Activated T-helper 17 cell treated with anti-CD3 and anti-CD28 coated beads, Interleukin-2, amount 50 U/mL, for 72 hours (primary cell): Measurements from ENCODE around the gene NOVA1. TPM values are rescaled to one million over a fixed set of nuclear protein-coding genes. Genes with fewer than 3 reads are reported as not detected.

Source experiments
- ATAC-seq: fragments of 150-1000 bp; cut with Tn5 transposase; replicated peaks from 2 replicates; pipeline ENCODE4 v1.10.0; 2021; ENCODE audit warnings: mild to moderate bottlenecking, moderate library complexity
- H3K27ac Mint-ChIP-seq: one replicate; pipeline ENCODE4 v1.8.0; 2022; ENCODE audit warnings: mixed read lengths
- H3K27me3 Mint-ChIP-seq: one replicate; pipeline ENCODE4 v1.8.0; 2022; ENCODE audit warnings: mixed read lengths
- H3K36me3 Mint-ChIP-seq: one replicate; pipeline ENCODE4 v1.8.0; 2022; ENCODE audit warnings: low read depth, mild to moderate bottlenecking, mixed read lengths
- H3K4me1 Mint-ChIP-seq: one replicate; pipeline ENCODE4 v1.8.0; 2022; ENCODE audit warnings: mixed read lengths
- H3K4me3 Mint-ChIP-seq: one replicate; pipeline ENCODE4 v1.8.0; 2022; ENCODE audit warnings: mild to moderate bottlenecking, mixed read lengths
- H3K9me3 Mint-ChIP-seq: one replicate; pipeline ENCODE4 v1.8.0; 2022; ENCODE audit warnings: mixed read lengths
- total RNA-seq, 2 donors: library from RNA; stranded (reverse); gene quantifications; one replicate each; pipeline ENCODE4 v1.2.3, GENCODE V29; 2022

NOVA1 gene
- total RNA-seq, 2 donors from 2014 or later: 0.19 TPM; not detected in 1

- ATAC-seq: no peak
- Mint-ChIP-seq H3K27me3 (no peaks in the 10 kb centered on the region), H3K27ac (no peak overlapping the region), H3K4me1 (no peaks in the 10 kb centered on the region), H3K36me3 (no peaks in the 10 kb centered on the region), H3K4me3 (no peak overlapping the region), H3K9me3 (peaks cover 18% of the 10 kb centered on the region)
Measured at GRCh38 chr14:26531894-26532293, 65.9 kb downstream of the NOVA1 start.

GRCh38 chr14:26528415-26529182 lies 69.2 kb downstream of the NOVA1 start:
- Mint-ChIP-seq H3K4me3 (no peak overlapping the region), H3K27ac (no peak overlapping the region), H3K27me3 (no peaks in the 10 kb centered on the region), H3K9me3 (peaks cover 14% of the 10 kb centered on the region), H3K36me3 (no peaks in the 10 kb centered on the region), H3K4me1 (no peaks in the 10 kb centered on the region)
- no peak for ATAC-seq

- H3K9me3 Mint-ChIP-seq: peaks cover 9% of the 10 kb centered on the region
- no peaks in the 10 kb centered on the region for H3K36me3 Mint-ChIP-seq
- no peaks in the 10 kb centered on the region for H3K27me3 Mint-ChIP-seq
- ATAC-seq: no peak
- H3K27ac Mint-ChIP-seq: no peak overlapping the region
- no peaks in the 10 kb centered on the region for H3K4me1 Mint-ChIP-seq
- H3K4me3 Mint-ChIP-seq: no peak overlapping the region
Measured at GRCh38 chr14:26527095-26527494, 70.7 kb downstream of the NOVA1 start.

GRCh38 chr14:26526137-26526536 lies 71.7 kb downstream of the NOVA1 start:
- Mint-ChIP-seq H3K36me3 (no peaks in the 10 kb centered on the region), H3K27me3 (no peaks in the 10 kb centered on the region), H3K4me3 (no peak overlapping the region), H3K9me3 (peaks cover 8% of the 10 kb centered on the region), H3K4me1 (no peaks in the 10 kb centered on the region), H3K27ac (no peak overlapping the region)
- no peak for ATAC-seq

GRCh38 chr14:26525085-26525484 lies 72.7 kb downstream of the NOVA1 start:
- Mint-ChIP-seq H3K36me3 (no peaks in the 10 kb centered on the region), H3K4me3 (no peak overlapping the region), H3K4me1 (no peaks in the 10 kb centered on the region), H3K27ac (no peak overlapping the region), H3K9me3 (peaks cover 8% of the 10 kb centered on the region), H3K27me3 (no peaks in the 10 kb centered on the region)
- no peak for ATAC-seq

- no peak for ATAC-seq
- Mint-ChIP-seq H3K4me3 (no peak overlapping the region), H3K9me3 (peaks cover 8% of the 10 kb centered on the region), H3K27me3 (no peaks in the 10 kb centered on the region), H3K27ac (no peak overlapping the region), H3K36me3 (no peaks in the 10 kb centered on the region), H3K4me1 (no peaks in the 10 kb centered on the region)
Measured at GRCh38 chr14:26522967-26523366, 74.9 kb downstream of the NOVA1 start.

- Mint-ChIP-seq H3K27me3 (no peaks in the 10 kb centered on the region), H3K27ac (no peak overlapping the region), H3K4me3 (no peak overlapping the region), H3K9me3 (peaks cover 3% of the 10 kb centered on the region), H3K4me1 (no peaks in the 10 kb centered on the region), H3K36me3 (no peaks in the 10 kb centered on the region)
- ATAC-seq: no peak
Measured at GRCh38 chr14:26517771-26518170, 80.1 kb downstream of the NOVA1 start.

- Mint-ChIP-seq H3K27me3 (no peaks in the 10 kb centered on the region), H3K4me3 (no peak overlapping the region), H3K27ac (no peak overlapping the region), H3K4me1 (no peaks in the 10 kb centered on the region), H3K9me3 (peaks cover 18% of the 10 kb centered on the region), H3K36me3 (no peaks in the 10 kb centered on the region)
- ATAC-seq: no peak
Measured at GRCh38 chr14:26500028-26500427, 97.8 kb downstream of the NOVA1 start.

- no peaks in the 10 kb centered on the region for H3K36me3 Mint-ChIP-seq
- peaks cover 18% of the 10 kb centered on the region for H3K9me3 Mint-ChIP-seq
- H3K4me3 Mint-ChIP-seq: no peak overlapping the region
- no peaks in the 10 kb centered on the region for H3K4me1 Mint-ChIP-seq
- no peaks in the 10 kb centered on the region for H3K27me3 Mint-ChIP-seq
- no peak overlapping the region for H3K27ac Mint-ChIP-seq
- no peak for ATAC-seq
Measured at GRCh38 chr14:26499546-26499945, 98.3 kb downstream of the NOVA1 start.

- no peak for ATAC-seq
- Mint-ChIP-seq H3K9me3 (peaks cover 8% of the 10 kb centered on the region), H3K4me3 (no peak overlapping the region), H3K36me3 (no peaks in the 10 kb centered on the region), H3K27ac (no peak overlapping the region), H3K27me3 (no peaks in the 10 kb centered on the region), H3K4me1 (no peaks in the 10 kb centered on the region)
Measured at GRCh38 chr14:26486922-26487321, 110.9 kb downstream of the NOVA1 start.

- no peak for ATAC-seq
- Mint-ChIP-seq H3K9me3 (peaks cover 8% of the 10 kb centered on the region), H3K27me3 (no peaks in the 10 kb centered on the region)
Measured at GRCh38 chr14:26484562-26484961, 113.3 kb downstream of the NOVA1 start.

GRCh38 chr14:26478967-26479366 lies 118.9 kb downstream of the NOVA1 start:
- Mint-ChIP-seq H3K27me3 (no peaks in the 10 kb centered on the region), H3K4me1 (no peaks in the 10 kb centered on the region), H3K4me3 (no peak overlapping the region), H3K9me3 (peaks cover 3% of the 10 kb centered on the region), H3K27ac (no peak overlapping the region), H3K36me3 (no peaks in the 10 kb centered on the region)
- no peak for ATAC-seq

More at GRCh38 chr14:26484562-26484961, 113.3 kb downstream of the NOVA1 start:
- Mint-ChIP-seq H3K4me3 (no peak overlapping the region), H3K4me1 (no peaks in the 10 kb centered on the region), H3K36me3 (no peaks in the 10 kb centered on the region), H3K27ac (no peak overlapping the region)

GRCh38 chr14:26466862-26467261 lies 131.0 kb downstream of the NOVA1 start:
- no peaks in the 10 kb centered on the region for H3K4me1 Mint-ChIP-seq
- ATAC-seq: no peak
- H3K4me3 Mint-ChIP-seq: no peak overlapping the region
- H3K27me3 Mint-ChIP-seq: no peaks in the 10 kb centered on the region
- H3K9me3 Mint-ChIP-seq: peaks cover 20% of the 10 kb centered on the region
- H3K36me3 Mint-ChIP-seq: no peaks in the 10 kb centered on the region
- no peak overlapping the region for H3K27ac Mint-ChIP-seq

- Mint-ChIP-seq H3K4me1 (no peaks in the 10 kb centered on the region), H3K27ac (no peak overlapping the region), H3K27me3 (no peaks in the 10 kb centered on the region), H3K9me3 (peaks cover 24% of the 10 kb centered on the region), H3K4me3 (no peak overlapping the region), H3K36me3 (no peaks in the 10 kb centered on the region)
- no peak for ATAC-seq
Measured at GRCh38 chr14:26463136-26463535, 134.7 kb downstream of the NOVA1 start.

- Mint-ChIP-seq H3K4me1 (no peaks in the 10 kb centered on the region), H3K4me3 (no peak overlapping the region), H3K36me3 (no peaks in the 10 kb centered on the region), H3K9me3 (peaks cover 9% of the 10 kb centered on the region), H3K27ac (no peak overlapping the region), H3K27me3 (no peaks in the 10 kb centered on the region)
- ATAC-seq: no peak
Measured at GRCh38 chr14:26454105-26454504, 143.7 kb downstream of the NOVA1 start.
